ENCODE data around the gene MED8. TPM values are rescaled to one million over a fixed set of nuclear protein-coding genes. Genes with fewer than 3 reads are reported as not detected.

Gene MED8
- total RNA-seq, 4 donors from 2014 or later = 43.6 to 58.4 (median 50.8) TPM

DNA sequence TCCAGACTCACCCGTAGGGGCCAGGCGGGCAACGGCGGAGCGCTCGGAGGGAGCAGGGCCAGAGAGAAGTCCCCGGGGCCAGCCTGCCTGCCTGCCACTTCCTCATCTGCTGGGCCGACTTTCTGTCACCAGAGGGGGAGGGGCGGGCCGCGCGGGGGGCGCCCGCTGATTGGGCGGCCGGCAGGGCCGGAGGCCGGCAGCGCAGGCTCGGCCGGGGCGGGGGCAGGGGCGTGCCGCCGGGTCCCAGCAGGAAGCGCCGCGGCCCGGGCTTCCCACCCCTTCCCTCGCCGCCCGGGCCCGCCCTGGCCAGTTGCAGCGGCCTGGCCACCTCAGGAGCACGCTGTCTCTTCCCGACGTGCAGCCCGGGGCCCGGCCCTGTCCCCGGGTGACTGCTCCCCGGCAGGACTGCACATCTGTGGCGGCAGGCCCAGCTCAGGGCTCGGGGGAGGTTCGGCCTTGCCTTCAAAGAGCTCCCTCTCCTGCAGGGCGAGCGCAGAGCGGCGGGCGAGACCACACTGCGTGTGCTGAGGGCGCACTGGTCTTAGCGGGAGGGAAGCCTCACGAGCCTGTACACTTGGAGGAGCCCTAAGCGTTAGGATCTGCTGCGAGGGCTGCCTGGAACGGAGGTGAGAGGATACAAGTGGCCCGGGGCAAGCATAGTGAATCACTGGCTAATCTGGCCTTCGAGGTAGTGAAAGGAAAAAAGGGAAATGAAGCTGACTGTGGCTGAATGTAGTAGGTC is 21.5 kb downstream of the MED8 start, which contains the start of gene ELOVL1:
Gene ELOVL1, minus strand, starts transcription at position 108 of the 742 bp plus-strand sequence. CDS start 2,402 bp downstream, outside the sequence.
- peak; percentile 89 to 98 for DNase-seq (ENCODE audit: low spot score in 2 of 2)
- TF ChIP-seq CTCF (IDR thresholded peaks at IDR 0.05) = no peak
- TF ChIP-seq POLR2A (IDR thresholded peaks at IDR 0.05) = no peak
- peak within 1 kb of the TSS; percentile 79 for H3K4me3 ChIP-seq (ENCODE audit: low read depth, poor library complexity, severe bottlenecking)
- 0% methylated on average over 18 to 31 of the region's 58 CpGs for WGBS, 2 donors
- intact Hi-C loops (cut with DNase I; ENCODE audit: low total_unique reads) = no loop called here

GRCh38 chr1:43367026-43367903 is 22.3 kb downstream of the MED8 start:
- no peak for TF ChIP-seq POLR2A (IDR thresholded peaks at IDR 0.05)
- TF ChIP-seq CTCF (IDR thresholded peaks at IDR 0.05) = no peak
- DNase-seq (ENCODE audit: low spot score in 2 of 2) = no peak
- intact Hi-C loops (cut with DNase I; ENCODE audit: low total_unique reads) = no loop called here
- peak overlapping the region; percentile 79 for H3K4me3 ChIP-seq (ENCODE audit: low read depth, poor library complexity, severe bottlenecking)
- WGBS, 2 donors = 1 to 2% methylated on average over 27 to 33 of the region's 48 CpGs

DNA sequence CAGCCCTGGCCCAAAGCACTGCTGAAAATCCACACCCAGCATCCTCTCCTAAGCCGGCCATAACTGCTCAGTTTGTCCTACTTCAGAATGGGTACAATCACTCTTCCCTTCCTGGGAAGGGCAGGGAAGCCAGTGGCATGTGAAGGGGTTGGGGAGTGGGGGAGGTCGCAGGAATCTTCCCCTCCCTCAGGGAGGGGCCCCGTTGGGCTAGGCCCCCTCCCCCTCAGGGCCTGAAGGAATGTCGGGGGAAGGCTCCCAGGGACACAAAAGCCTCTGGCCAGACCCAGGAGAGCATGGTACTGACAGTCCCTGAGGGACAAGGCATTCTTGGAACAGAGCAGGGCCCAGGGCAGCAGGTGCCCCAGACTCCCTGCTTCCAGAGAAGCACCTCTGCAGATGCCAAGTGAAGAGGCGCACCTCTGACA is 23.0 kb downstream of the MED8 start:
- DNase-seq (ENCODE audit: low spot score in 2 of 2) = no peak
- TF ChIP-seq CTCF (IDR thresholded peaks at IDR 0.05) = no peak
- TF ChIP-seq POLR2A (IDR thresholded peaks at IDR 0.05) = no peak
- intact Hi-C loops (cut with DNase I; ENCODE audit: low total_unique reads) = no loop called here
- peak overlapping the region; percentile 79 for H3K4me3 ChIP-seq (ENCODE audit: low read depth, poor library complexity, severe bottlenecking)
- 12 to 13% methylated on average over 4 to 5 of the region's 5 CpGs for WGBS, 2 donors

DNA sequence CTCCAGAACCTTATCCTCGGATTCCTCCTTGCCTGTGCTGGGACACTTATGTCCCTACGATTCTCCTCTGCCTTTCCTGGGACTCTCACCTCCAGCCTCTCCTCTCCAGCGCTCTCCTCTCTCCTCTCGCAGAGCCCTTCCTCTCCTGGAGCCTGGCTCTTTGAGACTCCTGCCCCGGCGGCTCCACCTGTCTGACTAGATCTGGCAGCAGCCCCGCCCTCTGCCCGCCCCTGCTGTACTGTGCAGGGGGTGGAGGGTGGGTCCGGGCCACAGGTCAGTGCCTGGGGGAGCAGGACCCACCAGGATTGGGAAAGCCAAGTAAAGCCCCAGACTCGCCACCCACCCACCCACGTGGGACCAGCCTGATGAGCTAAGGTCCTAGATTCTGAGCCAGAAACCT is 23.4 kb downstream of the MED8 start:
- intact Hi-C loops (cut with DNase I; ENCODE audit: low total_unique reads) = no loop called here
- TF ChIP-seq POLR2A (IDR thresholded peaks at IDR 0.05) = no peak
- TF ChIP-seq CTCF (IDR thresholded peaks at IDR 0.05) = no peak
- H3K4me3 ChIP-seq (ENCODE audit: low read depth, poor library complexity, severe bottlenecking) = no peak overlapping the region
- peak; percentile 36 to 90 for DNase-seq (ENCODE audit: low spot score in 2 of 2)
- WGBS, 2 donors = 39 to 58% methylated on average over 11 of the region's 11 CpGs

GRCh38 chr1:43365678-43366077 is 23.9 kb downstream of the MED8 start:
- intact Hi-C loops (cut with DNase I; ENCODE audit: low total_unique reads) = no loop called here
- WGBS, 2 donors = 77 to 80% methylated on average over 2 of the region's 2 CpGs
- no peak for DNase-seq (ENCODE audit: low spot score in 2 of 2)
- TF ChIP-seq POLR2A (IDR thresholded peaks at IDR 0.05) = no peak
- TF ChIP-seq CTCF (IDR thresholded peaks at IDR 0.05) = no peak
- no peak overlapping the region for H3K4me3 ChIP-seq (ENCODE audit: low read depth, poor library complexity, severe bottlenecking)

All from lower leg skin (tissue), 4 donors.